ENCODE measurements around the gene LRP6. TPM values are rescaled to one million over a fixed set of nuclear protein-coding genes. Genes with fewer than 3 reads are reported as not detected.

Gene LRP6
- total RNA-seq, 1 donor from 2014 or later = 41.9 TPM

- no peak overlapping the region for H3K4me3 Mint-ChIP-seq (ENCODE audit: unreplicated experiment)
- no peak for DNase-seq (ENCODE audit: extremely low spot score, unreplicated experiment)
- peaks cover 6% of the 10 kb centered on the region for H3K9me3 Mint-ChIP-seq (ENCODE audit: unreplicated experiment)
- TF ChIP-seq CTCF (IDR thresholded peaks at IDR 0.05) = no peak
- no peak overlapping the region for H3K27ac Mint-ChIP-seq (ENCODE audit: unreplicated experiment)
- H3K36me3 Mint-ChIP-seq (ENCODE audit: unreplicated experiment) = peaks cover under 1% of the 10 kb centered on the region
- peaks cover 1% of the 10 kb centered on the region for H3K4me1 Mint-ChIP-seq (ENCODE audit: unreplicated experiment)
- H3K27me3 Mint-ChIP-seq (ENCODE audit: unreplicated experiment) = no peaks in the 10 kb centered on the region
Observed at GRCh38 chr12:12249216-12250050, 17.4 kb downstream of the LRP6 start.

DNA sequence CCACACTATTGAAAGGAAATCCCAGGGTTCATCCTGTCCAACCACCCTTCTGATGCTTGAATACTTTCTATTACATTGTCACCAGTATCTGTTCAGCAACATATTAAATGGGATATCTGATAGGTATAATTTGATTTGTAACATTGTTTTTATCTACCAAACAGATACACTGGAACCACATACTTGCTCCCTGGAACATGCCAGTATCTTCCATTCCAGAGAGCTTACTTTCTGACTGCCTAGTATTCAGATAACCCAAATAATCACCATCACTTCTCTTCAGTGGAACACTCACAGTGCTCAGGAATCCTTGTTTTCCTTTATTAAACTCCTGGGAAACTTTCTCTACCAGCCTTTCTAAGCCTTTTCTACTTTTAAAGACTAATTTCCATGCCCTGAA is 19.3 kb downstream of the LRP6 start:
- H3K27ac Mint-ChIP-seq (ENCODE audit: unreplicated experiment) = no peak overlapping the region
- peaks cover 6% of the 10 kb centered on the region for H3K9me3 Mint-ChIP-seq (ENCODE audit: unreplicated experiment)
- no peak for DNase-seq (ENCODE audit: extremely low spot score, unreplicated experiment)
- no peak for TF ChIP-seq CTCF (IDR thresholded peaks at IDR 0.05)
- H3K4me1 Mint-ChIP-seq (ENCODE audit: unreplicated experiment) = peaks cover 8% of the 10 kb centered on the region
- no peaks in the 10 kb centered on the region for H3K27me3 Mint-ChIP-seq (ENCODE audit: unreplicated experiment)
- H3K4me3 Mint-ChIP-seq (ENCODE audit: unreplicated experiment) = no peak overlapping the region
- H3K36me3 Mint-ChIP-seq (ENCODE audit: unreplicated experiment) = peaks cover 11% of the 10 kb centered on the region

- Mint-ChIP-seq H3K4me3 (ENCODE audit: unreplicated experiment) (no peak overlapping the region), H3K27ac (ENCODE audit: unreplicated experiment) (no peak overlapping the region), H3K9me3 (ENCODE audit: unreplicated experiment) (no peaks in the 10 kb centered on the region), H3K36me3 (ENCODE audit: unreplicated experiment) (peaks cover 13% of the 10 kb centered on the region), H3K27me3 (ENCODE audit: unreplicated experiment) (no peaks in the 10 kb centered on the region), H3K4me1 (ENCODE audit: unreplicated experiment) (peaks cover 18% of the 10 kb centered on the region)
- no peak for TF ChIP-seq CTCF (IDR thresholded peaks at IDR 0.05)
- DNase-seq (ENCODE audit: extremely low spot score, unreplicated experiment) = no peak
Observed at GRCh38 chr12:12244341-12244740, 22.5 kb downstream of the LRP6 start.

- Mint-ChIP-seq H3K36me3 (ENCODE audit: unreplicated experiment) (peaks cover 23% of the 10 kb centered on the region), H3K4me1 (ENCODE audit: unreplicated experiment) (peaks cover 21% of the 10 kb centered on the region), H3K4me3 (ENCODE audit: unreplicated experiment) (no peak overlapping the region), H3K9me3 (ENCODE audit: unreplicated experiment) (peaks cover 6% of the 10 kb centered on the region), H3K27ac (ENCODE audit: unreplicated experiment) (no peak overlapping the region), H3K27me3 (ENCODE audit: unreplicated experiment) (no peaks in the 10 kb centered on the region)
- DNase-seq (ENCODE audit: extremely low spot score, unreplicated experiment) = no peak
- TF ChIP-seq CTCF (IDR thresholded peaks at IDR 0.05) = no peak
Observed at GRCh38 chr12:12240662-12241340, 26.0 kb downstream of the LRP6 start.

GRCh38 chr12:12239127-12239526 is 27.7 kb downstream of the LRP6 start:
- Mint-ChIP-seq H3K27ac (ENCODE audit: unreplicated experiment) (no peak overlapping the region), H3K4me3 (ENCODE audit: unreplicated experiment) (no peak overlapping the region), H3K36me3 (ENCODE audit: unreplicated experiment) (peaks cover 20% of the 10 kb centered on the region), H3K9me3 (ENCODE audit: unreplicated experiment) (peaks cover 6% of the 10 kb centered on the region), H3K4me1 (ENCODE audit: unreplicated experiment) (peaks cover 21% of the 10 kb centered on the region), H3K27me3 (ENCODE audit: unreplicated experiment) (no peaks in the 10 kb centered on the region)
- TF ChIP-seq CTCF (IDR thresholded peaks at IDR 0.05) = no peak
- no peak for DNase-seq (ENCODE audit: extremely low spot score, unreplicated experiment)
